Endothelial cell of umbilical vein (primary cell): ENCODE results near the gene EXOC6.

Experiments used
- EZH2 ChIP-seq: IDR thresholded peaks from 2 replicates; pipeline ENCODE4 v1.6.1; 2012; ENCODE audit warnings: borderline replicate concordance, low read depth, mild to moderate bottlenecking, moderate library complexity, low read length, inconsistent platforms; ENCODE audit not compliant: severe bottlenecking
- POLR2A ChIP-seq: IDR thresholded peaks from 2 replicates; pipeline ENCODE4 v1.6.1; 2012; ENCODE audit warnings: low read depth, mild to moderate bottlenecking, control low read depth, low read length
- POLR2AphosphoS5 ChIP-seq: IDR thresholded peaks from 2 replicates; pipeline ENCODE4 v1.6.1; 2012; ENCODE audit warnings: low read depth, mild to moderate bottlenecking, control low read depth, low read length, moderate library complexity; ENCODE audit not compliant: insufficient read depth
- TF ChIP-seq, protein P1 (sequence below), 2 donors: IDR thresholded peaks; 1 replicate in 1 of 2; 2 replicates in 1 of 2; pipeline ENCODE4 v1.5.1; 2011; ENCODE audit warnings: low read length in 2 of 2, mild to moderate bottlenecking in 2 of 2, moderate library complexity in 2 of 2, control low read depth in 1 of 2, inconsistent platforms in 1 of 2, low read depth in 1 of 2; ENCODE audit not compliant: insufficient read depth in 1 of 2; ENCODE audit errors: extremely low read depth in 1 of 2

GRCh38 chr10:93039110-93039509 is 190.8 kb downstream of the EXOC6 start:
- TF ChIP-seq, protein P1, sequence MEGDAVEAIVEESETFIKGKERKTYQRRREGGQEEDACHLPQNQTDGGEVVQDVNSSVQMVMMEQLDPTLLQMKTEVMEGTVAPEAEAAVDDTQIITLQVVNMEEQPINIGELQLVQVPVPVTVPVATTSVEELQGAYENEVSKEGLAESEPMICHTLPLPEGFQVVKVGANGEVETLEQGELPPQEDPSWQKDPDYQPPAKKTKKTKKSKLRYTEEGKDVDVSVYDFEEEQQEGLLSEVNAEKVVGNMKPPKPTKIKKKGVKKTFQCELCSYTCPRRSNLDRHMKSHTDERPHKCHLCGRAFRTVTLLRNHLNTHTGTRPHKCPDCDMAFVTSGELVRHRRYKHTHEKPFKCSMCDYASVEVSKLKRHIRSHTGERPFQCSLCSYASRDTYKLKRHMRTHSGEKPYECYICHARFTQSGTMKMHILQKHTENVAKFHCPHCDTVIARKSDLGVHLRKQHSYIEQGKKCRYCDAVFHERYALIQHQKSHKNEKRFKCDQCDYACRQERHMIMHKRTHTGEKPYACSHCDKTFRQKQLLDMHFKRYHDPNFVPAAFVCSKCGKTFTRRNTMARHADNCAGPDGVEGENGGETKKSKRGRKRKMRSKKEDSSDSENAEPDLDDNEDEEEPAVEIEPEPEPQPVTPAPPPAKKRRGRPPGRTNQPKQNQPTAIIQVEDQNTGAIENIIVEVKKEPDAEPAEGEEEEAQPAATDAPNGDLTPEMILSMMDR (IDR thresholded peaks at IDR 0.05; ENCODE audit: extremely low read depth in 1 of 2, insufficient read depth in 1 of 2, low read depth in 1 of 2, low read length in 2 of 2), result no peak
- no peak for TF ChIP-seq POLR2AphosphoS5
- TF ChIP-seq POLR2A, result no peak
- TF ChIP-seq EZH2, result no peak
